Effector CD4-positive, alpha-beta T cell (primary cell): ENCODE data around the gene DEFB118. TPM values are rescaled to one million over a fixed set of nuclear protein-coding genes. Genes with fewer than 3 reads are reported as not detected.
"Not testable (repeated sequence)": the region's sequence is repeated elsewhere in the genome, so short reads cannot be mapped to it uniquely, and the experiment has no call there.

ENCODE experiments used
- DNase-seq: peaks from one replicate; pipeline ENCODE4 v3.0.0-alpha.2; 2020
- total RNA-seq: gene quantifications from one replicate; lab custom pipeline; 2026; lab: John Stamatoyannopoulos, UW

The DEFB118 gene, protein sequence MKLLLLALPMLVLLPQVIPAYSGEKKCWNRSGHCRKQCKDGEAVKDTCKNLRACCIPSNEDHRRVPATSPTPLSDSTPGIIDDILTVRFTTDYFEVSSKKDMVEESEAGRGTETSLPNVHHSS
- total RNA-seq, result not detected

DNA sequence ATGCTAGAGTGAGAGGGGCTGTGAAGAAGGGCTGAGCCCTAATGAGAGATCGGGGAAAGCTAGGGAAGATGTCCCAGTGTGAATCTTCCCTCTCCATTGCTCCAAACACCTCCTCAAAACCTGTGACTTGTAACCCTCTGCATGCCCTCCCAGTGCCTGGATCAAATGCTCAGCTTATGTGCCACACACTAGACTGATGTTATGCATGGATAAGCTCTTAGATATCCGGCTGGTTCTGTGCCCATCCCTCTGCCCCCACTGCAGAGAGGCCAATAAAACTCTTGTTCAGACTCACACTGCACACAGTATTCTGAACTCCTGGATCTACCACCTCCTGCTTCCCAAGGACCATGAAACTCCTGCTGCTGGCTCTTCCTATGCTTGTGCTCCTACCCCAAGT, at the start of gene DEFB118:
TSS of gene DEFB118 (plus strand) at position 301 of the 400 bp plus-strand sequence. CDS start at position 351, 50 bp downstream.
- no peak for DNase-seq

DNA sequence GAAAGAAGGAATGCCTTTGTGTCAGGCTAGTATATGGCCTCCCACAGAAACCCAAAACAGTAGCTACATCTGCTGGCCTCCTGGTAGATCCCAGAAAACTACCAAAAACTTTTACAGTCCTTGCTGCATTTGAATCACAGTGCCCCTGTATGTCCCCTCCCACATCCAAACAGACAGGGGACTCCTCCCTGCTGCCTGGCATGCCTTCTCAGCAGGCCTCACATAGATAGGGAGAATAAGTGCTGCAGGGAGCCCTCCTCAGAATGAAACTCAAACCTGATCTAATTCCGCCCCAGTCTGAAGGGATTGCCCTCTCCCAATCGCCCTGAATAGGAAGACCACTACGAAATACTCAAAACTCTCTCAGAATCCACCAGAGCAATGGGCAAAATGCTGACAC, 45.9 kb upstream of the DEFB118 start:
- DNase-seq, result no peak

DNA sequence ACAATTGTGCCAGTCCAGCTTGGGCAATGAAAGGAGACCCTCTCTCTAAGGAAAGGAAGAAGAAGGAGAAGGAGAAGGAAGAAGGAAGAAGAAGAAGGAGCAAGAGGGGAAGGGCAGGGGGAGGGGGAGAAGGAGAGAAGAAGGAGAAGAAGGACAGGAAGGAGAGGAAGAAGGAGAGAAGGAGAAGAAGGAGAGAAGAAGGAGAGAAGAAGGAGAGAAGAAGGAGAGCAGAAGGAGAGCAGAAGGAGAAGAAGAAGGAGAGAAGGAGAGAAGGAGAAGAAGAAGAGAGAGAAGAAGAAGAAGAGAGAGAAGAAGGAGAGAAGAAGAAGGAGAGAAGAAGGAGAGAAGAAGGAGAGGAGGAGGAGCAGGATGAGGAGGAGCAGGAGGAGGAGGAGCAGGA, 37.5 kb upstream of the DEFB118 start:
- no peak for DNase-seq

- no peak for DNase-seq
Observed at GRCh38 chr20:31341470-31341869, 26.9 kb upstream of the DEFB118 start.

DNA sequence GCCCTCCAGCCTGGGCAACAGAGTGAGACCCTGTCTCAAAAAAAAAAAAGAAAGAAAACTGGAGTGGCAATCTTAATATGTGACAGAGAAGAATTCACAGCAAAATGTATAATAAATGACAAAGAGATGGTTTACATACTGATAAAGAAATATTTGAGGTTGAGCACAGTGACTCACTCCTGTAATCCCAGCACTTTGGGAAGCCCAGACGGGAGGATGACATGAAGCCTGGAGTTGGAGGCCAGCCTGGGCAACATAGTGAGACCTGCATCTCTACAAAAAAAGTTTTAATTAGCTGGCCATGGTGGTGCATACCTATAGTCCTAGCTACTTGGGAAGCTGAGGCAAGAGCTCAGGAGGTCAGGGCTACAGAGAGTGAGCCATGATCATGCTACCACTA, 12.4 kb upstream of the DEFB118 start:
- DNase-seq, result no peak

DNA sequence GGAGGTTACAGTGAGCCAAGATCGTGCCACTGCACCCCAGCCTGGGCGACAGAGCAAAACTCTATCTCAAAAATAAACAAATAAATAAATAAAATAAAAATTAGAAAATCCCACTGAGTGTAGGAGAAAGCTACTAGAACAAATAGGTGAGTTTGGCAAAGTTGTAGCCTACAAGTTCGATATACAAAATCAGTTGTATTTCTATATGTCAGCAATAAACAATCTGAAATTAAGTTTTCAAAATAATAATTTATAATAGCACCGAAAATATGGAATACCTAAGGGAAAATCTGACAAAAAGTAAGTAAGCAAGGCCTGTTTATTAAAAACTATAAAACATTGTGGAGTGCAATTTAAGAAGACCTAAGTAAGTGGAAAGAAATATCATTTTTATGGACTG, 5.1 kb upstream of the DEFB118 start:
- no peak for DNase-seq

DNA sequence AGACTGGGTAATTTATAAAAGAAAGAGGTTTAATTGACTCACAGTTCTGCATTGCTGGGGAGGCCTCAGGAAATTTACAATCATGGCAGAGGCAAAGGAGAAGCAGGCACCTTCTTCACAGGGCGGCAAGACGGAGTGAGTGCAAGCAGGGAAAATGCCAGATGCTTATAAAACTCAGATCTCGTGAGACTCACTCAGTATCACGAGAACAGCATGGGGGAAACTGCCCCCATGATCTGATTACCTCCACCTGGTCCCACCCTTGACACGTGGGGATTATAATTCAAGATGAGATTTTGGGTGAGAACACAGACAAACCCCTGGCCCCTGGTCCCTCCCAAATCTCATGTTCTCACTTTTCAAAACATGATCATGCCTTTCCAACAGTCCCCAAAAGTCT, 4.1 kb upstream of the DEFB118 start:
- not testable (repeated sequence) for DNase-seq

GRCh38 chr20:31374346-31374745, 5.9 kb downstream of the DEFB118 start:
- no peak for DNase-seq

DNA sequence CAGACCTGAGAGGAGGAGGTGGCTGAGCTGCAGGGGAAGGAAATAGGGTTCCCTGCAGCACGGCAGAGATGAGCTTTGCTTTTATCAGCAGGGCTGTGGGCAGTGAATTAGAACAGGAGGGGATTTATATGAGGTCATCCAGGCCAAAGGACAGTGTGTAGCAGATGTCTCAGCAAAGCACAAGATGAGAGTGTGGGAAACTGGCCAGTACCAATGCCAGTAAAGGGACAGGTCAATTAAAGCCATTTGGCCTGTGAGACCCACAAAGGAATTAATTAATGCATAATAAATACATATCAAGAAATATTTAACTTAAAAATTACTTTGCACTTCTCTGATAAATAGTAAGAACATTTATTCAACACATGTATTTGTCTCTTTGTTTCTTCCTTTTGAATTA, 22.1 kb downstream of the DEFB118 start, which contains the start of gene DEFB119:
TSS of gene DEFB119 (minus strand) at position 101 of the 400 bp plus-strand sequence. CDS start 107 bp downstream, outside the sequence.
- no peak for DNase-seq

DNA sequence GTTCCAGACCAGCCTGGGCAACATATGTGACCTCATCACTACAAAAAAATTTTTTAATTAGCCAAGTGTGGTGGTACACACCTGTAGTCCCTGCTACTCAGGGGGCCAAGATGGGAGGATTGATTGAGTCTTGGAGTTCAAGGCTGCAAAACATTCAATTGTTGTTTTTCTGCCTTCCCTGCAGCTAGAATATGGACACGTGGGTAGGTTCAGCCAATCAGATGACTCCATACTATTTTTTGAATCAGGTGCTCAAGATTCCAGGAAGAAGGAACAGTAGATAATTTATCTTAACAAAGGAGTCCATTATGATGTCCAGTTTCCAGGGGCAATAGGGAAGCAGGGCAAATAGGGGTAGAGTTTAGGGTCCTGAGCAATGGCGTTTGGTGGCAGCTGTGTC, 24.4 kb downstream of the DEFB118 start:
- DNase-seq, result no peak

DNA sequence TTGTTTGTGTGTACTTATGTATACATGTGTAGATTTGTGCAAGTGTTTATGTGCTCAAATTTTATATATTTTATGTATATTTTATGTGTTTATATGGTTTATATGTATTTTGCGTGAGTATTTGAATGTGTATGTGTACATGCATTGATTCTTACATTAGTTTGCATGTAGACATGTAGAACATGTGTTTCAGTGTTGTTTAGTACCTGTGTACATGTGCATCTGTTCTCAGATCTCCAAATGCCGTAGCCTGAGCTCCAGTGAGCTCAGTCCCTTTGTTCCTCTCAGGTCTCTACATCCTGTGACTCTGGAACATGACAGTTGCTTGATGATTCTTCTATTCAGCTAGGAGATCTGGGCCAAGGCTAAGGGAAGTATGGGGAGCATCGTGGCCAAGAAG, 26.5 kb downstream of the DEFB118 start:
- DNase-seq, result no peak

DNA sequence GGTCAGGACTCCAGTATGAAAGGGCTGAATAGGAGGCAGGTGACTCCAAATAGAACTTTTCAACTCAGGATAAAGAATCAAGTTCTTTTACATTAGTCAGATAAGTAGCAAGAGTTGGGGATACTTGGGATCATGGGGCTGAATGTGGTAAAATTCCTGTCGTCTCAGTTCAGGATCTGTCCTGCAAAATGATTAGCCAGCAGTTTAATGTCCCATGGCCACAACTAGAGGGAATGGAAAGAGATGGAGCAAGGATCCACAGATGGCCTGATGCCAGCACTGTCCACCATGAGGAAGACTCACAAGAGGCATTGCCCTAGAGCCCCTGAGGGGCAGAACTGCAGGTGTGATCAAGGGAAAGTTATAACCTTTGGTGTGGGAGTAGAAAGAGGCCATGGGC, 35.5 kb downstream of the DEFB118 start:
- DNase-seq, result no peak

GRCh38 chr20:31406115-31406514, 37.7 kb downstream of the DEFB118 start, which contains the start of gene DEFB121:
TSS of gene DEFB121 (minus strand) at chr20:31406215. CDS start at chr20:31406152, 63 bp downstream.
- DNase-seq, result no peak

DNA sequence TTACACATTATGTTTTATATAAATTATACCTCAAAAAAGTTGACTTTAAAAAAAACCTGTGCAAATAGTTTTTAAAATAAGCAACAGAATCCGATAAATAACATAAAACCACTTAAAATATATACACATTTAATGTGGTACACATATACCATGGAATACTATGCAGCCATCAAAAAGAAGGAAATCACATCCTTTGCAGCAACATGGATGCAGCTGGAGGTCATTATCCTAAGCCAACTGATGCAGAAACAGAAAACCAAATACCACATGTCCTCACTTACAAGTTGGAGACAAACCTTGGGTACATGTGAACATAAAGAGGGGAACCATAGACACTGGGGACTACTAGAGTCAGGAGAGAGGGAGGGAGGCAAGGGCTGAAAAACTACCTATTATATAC, 41.6 kb downstream of the DEFB118 start:
- no peak for DNase-seq

DNA sequence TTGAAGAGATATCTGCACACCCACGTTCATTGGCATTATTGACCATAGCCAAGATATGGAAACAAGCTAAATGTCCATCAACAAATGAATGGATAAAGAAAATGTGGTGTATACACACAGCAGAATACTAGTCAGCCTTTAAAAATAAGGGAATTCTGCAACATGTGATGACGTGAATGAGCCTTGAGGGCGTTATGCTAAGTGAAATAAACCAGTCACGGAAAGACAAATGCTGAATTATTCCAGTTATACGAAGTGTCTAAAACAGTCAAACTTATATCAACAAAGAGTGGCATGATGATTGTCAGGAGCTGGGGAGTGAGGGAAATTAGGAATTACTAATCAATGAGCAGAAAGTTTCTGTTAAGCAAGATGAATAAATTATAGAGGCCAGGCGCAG, 46.0 kb downstream of the DEFB118 start:
- DNase-seq, result no peak

DNA sequence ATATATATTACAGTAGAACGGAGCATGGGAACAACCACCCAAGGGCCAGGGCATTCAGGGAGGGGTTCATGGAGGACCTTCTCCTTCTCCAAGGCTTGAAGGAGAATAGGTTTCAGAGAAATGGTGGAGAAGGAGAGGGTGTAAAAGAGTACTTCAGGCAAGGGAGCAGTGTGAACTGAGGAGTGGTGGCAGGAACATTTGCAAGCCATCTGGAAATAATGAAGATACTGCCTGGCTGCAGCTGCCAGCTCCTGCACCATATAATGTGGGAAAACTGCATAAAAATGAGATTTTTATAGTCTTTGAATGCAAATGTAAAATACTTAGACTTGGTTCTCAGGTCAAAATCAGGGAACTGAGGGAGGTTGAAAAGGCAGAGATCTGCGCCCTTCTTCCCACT, 47.3 kb downstream of the DEFB118 start:
- DNase-seq, result no peak

DNA sequence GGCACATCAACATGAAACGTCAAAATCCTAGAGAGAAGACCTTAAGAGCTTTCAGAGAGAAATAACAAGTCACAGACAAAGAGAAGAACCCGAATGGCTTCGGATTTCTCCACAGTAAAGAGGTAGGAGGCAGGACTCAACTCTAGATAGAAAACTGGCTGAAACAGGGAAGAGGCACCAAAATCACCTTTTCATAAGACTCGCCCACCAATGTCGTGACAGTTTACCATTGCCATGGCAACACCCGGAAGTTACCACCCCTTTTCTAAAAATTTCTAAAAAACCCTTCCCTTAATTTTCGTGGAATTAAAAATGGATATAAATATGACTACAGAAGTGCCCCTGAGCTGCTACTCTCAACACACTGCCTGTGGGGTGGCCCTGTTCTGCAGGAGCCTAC, 49.9 kb downstream of the DEFB118 start:
- DNase-seq, result no peak
